Stimulated activated CD8-positive, alpha-beta memory T cell treated with anti-CD3 and anti-CD28 coated beads, Interleukin-4, amount 100 ng/mL, for 4 hours (primary cell): ENCODE data around the gene SMIM24.
"Not testable (repeated sequence)": the region's sequence is repeated elsewhere in the genome, so short reads cannot be mapped to it uniquely, and the experiment has no call there.

Experiments used
- DNase-seq, 2 donors: peaks; one replicate each; pipeline ENCODE4 v3.0.0-alpha.2; 2020; ENCODE audit warnings: low read depth in 2 of 2, low spot score in 1 of 2

SMIM24 gene

DNA sequence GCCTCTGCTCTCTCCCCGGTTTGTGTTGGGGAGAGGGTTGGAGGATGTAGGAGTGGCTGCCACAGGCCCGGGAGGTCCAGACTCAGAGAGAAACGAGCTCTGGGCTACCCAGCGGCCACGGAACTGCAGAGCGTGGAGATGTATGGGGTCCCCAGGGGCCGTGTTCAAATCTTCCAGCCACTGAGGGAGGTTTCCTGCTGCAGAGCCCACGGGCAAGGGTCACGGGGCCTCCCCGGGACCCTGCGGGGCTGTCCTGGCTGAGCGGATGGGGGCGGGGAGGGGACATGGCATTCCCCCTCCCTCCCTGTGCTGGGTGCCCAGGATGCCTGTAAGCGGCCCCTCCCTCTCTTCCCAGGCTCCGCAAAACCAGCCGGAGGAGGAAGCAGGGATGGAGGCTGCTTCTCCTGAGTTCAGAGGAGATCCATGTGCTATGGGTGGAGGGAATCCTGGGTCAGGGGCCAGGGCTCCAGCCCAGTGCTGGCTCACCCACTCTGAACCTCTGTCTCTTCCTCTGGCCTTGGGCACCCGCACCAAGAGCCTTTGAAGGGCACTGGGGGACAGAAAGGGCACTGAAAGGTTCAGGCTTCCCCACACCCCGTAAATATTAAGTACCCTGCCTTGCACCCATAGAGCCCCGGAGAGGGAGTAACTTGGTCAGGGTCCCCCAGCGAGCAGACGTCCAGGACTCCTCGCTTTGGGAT, 22.6 kb downstream of the SMIM24 start:
- no peak for DNase-seq

GRCh38 chr19:3456925-3457527, 23.3 kb downstream of the SMIM24 start:
- no peak for DNase-seq

DNA sequence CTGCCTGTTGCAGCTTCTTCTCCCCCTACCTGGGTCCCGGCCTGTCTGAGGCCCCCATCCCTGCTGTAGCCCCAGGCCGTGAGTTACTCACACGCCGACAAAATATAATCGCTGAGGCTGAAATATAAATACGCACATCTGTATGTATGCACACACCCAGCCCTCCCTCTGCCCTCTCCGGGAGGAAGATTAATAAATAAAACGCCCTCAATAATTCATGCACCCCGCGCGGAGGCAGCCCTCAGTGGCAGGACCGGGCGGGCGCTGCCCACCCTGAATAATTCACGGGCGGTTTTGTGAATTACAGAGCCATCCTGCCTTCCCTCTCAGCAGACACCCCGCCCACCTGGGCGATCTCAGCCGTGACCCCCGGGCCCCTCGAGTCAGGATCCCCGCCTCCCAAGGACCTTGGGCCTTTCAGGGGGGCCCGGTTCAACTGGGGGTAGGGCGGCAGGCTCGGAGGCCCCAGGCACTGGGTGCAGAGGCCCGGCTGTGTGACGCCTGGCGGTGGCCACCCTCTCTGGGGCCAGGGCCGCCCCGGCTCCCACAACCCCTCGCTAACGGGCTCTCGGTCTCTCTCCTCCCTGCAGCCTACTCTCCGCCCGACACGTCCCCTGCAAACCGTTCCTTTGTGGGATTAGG, 24.2 kb downstream of the SMIM24 start:
- DNase-seq = no peak

GRCh38 chr19:3455393-3455955, 24.9 kb downstream of the SMIM24 start:
- DNase-seq = no peak

- no peak for DNase-seq
These were observed 25.5 kb downstream of the SMIM24 start for GRCh38 chr19:3454656-3455392.

- DNase-seq = no peak
These were observed 26.5 kb downstream of the SMIM24 start for GRCh38 chr19:3453840-3454239.

- not testable (repeated sequence) for DNase-seq
These were observed 27.4 kb downstream of the SMIM24 start for GRCh38 chr19:3452942-3453214.

DNA sequence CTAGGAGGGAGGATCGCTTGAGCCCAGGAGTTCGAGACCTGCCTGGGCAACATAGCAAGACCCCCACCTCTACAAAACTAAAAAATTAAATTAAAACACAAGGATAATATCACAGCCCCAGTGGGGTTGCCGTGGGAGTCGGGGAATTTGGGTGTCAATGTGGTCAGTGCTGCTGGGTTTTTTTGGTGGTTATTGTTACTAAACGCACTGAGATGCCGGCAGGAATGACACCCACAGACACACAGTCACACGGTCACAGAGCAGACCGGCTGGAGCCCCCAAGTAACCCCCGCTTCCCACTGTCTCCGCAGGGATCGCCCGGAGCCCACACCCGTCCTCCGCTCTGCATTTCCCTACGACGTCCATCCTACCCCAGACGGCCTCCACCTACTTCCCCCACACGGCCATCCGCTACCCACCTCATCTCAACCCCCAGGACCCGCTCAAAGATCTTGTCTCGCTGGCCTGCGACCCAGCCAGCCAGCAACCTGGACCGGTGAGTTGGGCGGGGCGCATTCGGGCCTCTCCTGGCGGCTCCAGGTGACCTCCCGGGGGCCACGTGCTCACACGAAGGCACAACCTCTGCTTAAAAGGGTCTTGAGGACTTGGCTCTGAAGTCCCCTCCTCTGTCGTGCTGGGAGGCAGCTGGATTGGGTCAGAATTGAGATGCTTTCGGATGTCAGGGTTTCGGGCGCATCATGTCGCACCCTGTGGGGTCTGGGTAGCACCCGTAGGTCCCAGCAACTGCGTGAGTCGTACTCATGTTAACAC, 28.0 kb downstream of the SMIM24 start:
- DNase-seq = no peak

- DNase-seq = no peak
These were observed 28.9 kb downstream of the SMIM24 start for GRCh38 chr19:3451451-3451866.

DNA sequence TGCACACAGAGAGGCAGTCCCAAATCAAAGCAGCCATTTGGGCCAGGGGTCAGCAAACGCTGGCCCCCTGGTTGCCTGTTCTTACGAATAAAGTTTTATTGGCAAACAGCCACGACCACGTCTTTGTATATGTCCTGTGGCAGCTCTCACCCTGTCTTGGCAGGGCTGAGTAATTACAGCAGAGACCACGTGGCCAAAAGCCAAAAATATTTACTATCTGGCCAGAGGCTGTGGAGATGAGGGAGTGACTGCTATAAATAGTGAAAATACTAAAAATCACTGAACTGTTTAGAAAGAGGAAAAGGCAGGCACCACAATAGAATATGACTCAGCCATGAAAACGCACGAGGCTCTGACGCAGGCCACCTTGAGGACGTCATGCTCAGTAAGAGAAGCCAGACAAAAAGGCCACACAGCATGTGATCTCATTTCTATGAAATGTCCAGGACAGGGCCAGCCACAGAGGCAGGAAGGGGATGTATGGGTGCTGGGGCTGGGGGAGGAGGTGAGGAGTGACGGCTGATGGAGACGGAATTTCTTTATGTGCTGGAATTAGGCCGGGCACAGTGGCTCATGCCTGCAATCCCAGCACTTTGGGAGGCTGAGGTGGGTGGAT, 29.4 kb downstream of the SMIM24 start:
- no peak for DNase-seq

DNA sequence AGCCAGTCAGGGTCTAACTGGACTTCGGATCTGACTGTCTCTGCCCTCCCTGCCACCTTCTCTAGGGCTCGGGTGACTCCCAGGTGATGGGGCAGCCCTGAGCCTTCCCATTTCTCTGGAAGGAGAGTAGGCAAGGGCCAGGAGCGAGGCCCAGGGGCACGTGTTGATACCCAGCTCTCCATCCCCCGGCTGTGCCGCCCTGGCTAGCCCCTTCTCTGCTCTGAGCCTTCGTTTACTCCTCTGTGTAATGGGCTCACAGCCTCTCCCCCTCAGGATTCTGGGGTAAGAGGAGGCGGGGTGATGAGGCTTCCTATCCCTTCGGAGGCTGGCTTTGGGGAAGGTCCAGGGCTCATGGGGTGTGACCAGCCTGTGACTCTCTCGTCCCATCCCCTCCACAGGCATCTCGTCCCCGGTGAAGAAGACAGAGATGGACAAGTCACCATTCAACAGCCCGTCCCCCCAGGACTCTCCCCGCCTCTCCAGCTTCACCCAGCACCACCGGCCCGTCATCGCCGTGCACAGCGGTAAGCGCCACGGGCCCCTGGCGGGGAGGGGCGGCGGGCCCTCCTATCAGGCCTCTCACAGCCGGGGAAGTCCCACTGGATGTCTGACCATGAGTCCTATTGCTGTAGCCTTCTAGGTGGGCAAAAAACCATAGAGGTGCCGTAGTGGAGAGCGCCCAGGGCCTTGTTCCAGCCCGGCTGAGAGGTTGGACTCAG, 31.6 kb downstream of the SMIM24 start:
- no peak for DNase-seq

DNA sequence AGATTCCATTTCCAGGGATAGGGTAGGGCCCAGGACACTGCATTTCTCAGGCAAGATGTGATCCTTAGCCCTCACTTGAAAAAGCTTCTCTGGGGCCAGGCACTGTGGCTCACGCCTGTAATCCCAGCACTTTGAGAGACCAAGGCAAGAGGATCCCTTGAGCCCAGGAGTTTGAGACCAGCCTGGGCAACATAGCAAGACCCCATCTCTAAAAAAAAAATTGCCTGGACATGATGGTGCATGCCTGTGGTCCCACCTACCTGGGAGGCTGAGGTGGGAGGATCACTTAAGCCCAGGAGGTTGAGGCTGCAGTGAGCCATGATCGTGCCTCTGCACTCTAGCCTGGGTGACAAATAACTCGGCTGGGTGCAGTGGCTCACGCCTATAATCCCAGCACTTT, 33.7 kb downstream of the SMIM24 start:
- DNase-seq = not testable (repeated sequence)

GRCh38 chr19:3444695-3445234, 35.6 kb downstream of the SMIM24 start:
- no peak for DNase-seq

DNA sequence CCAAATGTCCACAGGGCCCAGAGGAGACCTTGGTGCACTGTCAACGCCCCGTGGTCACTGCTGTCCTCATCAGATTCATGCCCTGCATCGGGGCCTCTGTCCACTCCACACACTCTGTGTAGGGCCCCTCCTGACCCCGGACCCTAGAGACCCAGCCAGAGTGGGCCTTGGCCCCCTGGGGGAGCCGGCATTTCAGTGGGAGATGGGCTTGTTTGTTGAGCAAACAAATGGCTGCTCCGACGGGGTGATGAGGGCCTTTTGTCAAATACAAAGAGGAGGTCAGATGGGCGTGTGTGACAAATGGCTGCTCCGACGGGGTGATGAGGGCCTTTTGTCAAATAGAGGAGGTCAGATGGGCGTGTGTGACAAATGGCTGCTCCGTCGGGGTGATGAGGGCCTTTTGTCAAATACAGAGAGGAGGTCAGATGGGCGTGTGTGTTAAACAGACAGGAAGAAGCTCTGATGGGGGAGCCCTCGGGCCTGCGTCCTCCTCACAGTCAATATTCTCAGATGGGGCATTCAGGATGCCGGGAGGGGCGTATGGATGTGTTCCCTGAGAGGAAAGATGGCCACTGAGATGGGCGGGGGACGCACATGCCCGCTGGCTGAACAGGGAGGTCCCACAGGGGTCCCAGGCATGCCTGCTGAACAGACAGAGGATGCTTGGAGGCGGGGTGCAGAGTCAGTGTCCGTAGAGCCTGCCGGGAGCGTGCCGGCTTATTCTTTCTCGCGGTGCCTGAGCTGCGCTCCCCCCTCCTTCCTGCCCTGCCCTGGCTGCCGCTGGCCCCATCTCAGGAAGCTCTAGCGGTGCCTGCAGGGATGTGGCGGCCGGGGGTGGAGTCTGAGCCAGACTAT, 36.3 kb downstream of the SMIM24 start:
- DNase-seq = no peak

DNA sequence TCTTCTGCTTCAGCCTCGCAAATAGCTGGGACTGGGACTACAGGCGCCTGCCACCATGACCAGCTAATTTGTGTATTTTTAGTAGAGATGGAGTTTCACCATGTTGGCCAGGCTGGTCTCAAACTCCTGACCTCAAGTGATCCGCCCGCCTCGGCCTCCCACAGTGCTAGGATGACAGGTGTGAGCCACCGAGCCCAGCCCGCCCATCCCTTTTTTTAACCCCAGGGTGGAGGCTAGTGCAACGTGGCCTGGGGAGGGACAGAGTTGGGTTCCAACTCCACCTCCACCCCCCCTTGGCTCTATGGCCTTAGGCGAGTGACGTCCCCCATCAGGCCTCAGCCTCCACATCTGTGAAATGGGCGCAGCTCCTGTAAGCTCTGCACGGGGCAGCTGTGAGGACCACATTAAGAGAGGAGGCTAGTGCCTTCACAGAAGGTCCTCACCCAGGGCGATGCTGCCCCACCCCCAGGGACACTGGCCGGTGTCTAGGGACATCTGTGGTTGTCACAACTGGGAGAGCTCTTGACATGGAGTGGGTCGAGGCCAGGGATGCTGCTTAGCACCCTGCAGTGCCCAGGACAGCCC, 37.7 kb downstream of the SMIM24 start:
- no peak for DNase-seq

DNA sequence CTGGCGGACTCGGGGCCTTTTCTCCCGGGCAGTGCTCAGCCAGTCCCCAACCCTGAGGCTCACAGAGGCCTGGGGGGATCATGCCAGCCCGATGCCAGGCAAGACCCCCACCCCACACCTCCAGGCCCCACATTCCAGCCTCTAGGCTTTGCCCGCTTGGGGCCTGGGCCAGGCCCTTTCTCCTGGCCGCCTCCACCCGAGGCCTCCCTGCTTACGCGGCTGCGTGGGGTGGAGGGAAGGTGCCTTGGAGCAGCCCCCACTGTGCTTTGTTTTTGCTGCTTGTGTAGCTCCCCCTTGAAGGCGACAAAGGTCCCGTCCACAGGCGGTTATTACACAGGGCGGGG, 38.4 kb downstream of the SMIM24 start:
- DNase-seq = no peak

GRCh38 chr19:3441089-3441985, 39.0 kb downstream of the SMIM24 start:
- no peak for DNase-seq
